GM18868 (cell line): Measurements from ENCODE around the gene IGSF11.
"Not testable (repeated sequence)": the region's sequence is repeated elsewhere in the genome, so short reads cannot be mapped to it uniquely, and the experiment has no call there.

ENCODE experiments used
- ATAC-seq: cut with Tn5 transposase; IDR thresholded peaks from one replicate; pipeline ENCODE4 v1.9.1; 2021; ENCODE audit warnings: mild to moderate bottlenecking, moderate library complexity; ENCODE audit not compliant: unreplicated experiment

IGSF11 gene

GRCh38 chr3:119034256-119035013, at the start of gene IGSF11:
TSS of gene IGSF11 (minus strand) at chr3:119034846. CDS start at chr3:119034582, 264 bp downstream.
- peak; percentile 96 for ATAC-seq

- ATAC-seq = no peak
Measured at GRCh38 chr3:119080364-119080763, 45.7 kb upstream of the IGSF11 start.

- ATAC-seq = no peak
Measured at GRCh38 chr3:119073258-119074001, 38.8 kb upstream of the IGSF11 start.

DNA sequence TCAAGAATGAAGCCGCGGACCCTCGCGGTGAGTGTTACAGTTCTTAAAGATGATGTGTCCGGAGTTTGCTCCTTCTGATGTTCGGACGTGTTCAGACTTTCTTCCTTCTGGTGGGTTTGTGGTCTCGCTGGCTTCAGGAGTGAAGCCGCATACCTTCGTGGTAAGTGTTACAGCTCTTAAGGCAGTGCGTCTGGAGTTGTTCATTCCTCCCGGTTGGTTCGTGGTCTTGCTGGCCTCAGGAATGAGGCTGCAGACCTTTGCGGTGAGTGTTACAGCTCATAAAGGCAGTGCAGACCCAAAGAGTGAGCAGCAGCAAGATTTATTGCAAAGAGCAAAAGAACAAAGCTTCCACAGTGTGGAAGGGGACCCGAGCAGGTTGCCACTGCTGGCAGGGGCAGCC, 37.8 kb upstream of the IGSF11 start:
- ATAC-seq = not testable (repeated sequence)

GRCh38 chr3:119069725-119070124, 35.1 kb upstream of the IGSF11 start:
- ATAC-seq = no peak

DNA sequence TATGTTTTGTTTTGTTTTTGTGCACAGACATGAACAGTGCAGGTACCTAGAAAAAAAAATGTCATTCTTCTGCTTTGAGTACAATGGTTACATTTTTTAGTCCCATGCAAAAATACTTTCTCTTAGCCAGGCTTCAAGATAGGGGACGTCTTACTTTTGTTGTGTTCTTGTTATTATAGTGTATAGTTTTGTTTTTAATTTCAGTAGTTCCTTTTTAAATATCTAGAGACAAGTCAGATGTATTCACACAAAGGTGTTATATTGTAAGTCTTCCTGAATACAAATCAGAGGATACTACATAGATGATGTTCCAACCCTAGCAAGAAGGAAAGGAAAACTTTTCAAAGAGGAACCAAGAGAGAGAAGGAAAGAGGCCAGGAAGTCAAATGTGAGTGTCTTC, 28.8 kb upstream of the IGSF11 start:
- ATAC-seq = no peak

DNA sequence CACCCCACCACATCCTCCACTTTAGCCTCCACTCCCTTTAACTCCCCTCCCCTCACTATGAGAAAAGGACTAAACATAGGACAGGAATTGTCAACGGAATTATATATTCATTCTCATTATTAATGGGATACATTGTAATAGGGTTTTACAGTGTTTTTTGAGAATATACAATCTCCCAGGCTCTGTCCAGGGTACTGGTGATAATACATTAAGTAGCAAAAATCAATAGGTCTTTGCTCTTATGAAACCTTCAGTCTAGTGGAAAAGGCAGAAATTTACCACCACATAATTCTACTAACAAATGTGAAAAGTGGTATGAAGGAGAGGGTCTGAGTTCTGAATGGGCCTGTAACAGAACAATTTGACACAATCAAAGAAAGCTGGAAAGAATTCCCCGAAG, 28.2 kb upstream of the IGSF11 start:
- ATAC-seq = no peak

DNA sequence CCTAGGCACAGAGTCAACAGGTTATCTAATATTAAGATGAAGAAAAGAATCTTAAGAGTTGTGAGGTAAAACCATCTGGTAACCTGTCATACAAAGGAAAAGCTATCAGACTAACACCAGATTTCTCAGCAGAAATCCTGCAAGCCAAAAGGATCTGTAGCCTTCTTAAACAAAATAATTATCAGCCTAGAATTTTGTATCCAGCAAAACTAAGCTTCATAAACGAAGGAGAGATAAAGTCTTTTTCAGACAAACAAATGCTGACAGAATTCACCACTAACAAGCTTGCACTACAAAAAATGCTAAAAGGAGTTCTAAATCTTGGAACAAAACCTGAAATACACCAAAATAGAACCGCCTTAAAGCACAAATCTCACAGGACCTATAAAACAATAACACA, 9.9 kb upstream of the IGSF11 start:
- no peak for ATAC-seq

DNA sequence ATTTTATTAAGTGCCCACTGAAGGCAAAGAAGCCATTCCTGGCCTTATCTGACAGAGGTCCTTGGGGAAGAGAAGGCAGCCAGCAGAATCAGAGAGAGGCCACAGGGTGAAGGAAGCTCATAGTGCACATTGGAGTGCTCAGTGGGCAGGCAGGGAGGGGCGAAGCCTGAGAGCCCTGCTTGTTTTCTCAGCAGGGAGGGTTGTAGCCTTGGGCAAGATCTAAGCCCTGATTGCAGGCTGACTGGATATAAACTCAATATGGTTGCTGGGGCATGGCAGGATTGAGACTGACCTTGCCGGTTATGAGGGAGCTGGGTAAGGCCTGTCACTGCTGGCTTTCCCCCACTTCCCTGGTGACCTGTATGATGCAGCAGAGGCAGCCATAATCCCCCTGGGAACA, 7.5 kb upstream of the IGSF11 start:
- no peak for ATAC-seq

DNA sequence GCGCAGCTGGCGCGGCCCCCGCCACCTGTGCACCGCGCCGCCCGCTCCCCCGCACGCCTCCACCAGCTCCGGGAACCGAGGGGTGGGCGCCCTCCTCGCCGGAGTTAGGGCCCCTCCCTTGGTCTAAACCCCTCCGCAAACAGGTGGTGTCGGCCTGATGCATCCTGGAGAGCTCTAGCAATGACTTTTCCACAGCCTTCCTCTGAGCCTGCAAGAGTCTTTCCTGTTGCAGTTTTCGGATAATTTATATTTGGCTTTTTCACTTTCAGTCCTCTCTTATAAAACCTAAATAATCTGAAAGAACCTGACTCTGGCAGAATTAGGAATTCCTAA, 334 bp upstream of the IGSF11 start:
- no peak for ATAC-seq

GRCh38 chr3:119033393-119034255, 1.0 kb downstream of the IGSF11 start:
- ATAC-seq = no peak

GRCh38 chr3:119025171-119025795, 9.4 kb downstream of the IGSF11 start:
- ATAC-seq = no peak

DNA sequence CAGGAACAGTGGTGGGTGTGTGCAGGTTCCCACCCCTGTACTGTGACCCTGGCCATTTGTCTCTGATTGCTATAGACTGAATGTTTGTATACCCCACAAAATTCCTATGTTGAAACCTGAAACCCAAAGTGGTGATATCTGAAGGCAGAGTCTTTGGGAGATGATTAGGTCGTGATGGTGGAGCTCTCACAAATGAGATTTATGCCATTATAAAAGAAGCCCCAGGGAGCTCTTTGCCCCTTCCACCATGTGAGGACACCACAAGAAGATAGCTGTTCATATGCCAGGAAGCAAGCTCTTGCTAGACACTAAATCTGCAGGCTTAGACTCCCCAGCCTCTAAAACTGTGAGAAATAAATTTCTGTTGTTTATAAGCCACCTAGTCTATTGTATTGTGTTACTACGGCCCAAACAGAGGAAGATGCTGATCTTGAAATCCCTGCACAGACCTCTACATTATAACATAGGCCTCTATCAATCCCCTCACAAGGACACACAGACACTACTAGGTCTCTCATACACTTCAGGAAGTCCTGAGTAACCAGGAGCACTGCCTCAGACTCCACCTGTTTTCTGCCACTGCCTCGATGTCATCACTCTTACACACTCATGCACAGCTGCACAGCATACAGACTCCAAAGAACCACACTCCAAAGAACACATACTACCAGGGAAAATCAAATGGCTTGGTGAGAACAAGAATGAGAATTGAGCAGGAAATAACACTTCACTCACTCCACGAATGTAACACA, 14.7 kb downstream of the IGSF11 start:
- ATAC-seq = no peak

DNA sequence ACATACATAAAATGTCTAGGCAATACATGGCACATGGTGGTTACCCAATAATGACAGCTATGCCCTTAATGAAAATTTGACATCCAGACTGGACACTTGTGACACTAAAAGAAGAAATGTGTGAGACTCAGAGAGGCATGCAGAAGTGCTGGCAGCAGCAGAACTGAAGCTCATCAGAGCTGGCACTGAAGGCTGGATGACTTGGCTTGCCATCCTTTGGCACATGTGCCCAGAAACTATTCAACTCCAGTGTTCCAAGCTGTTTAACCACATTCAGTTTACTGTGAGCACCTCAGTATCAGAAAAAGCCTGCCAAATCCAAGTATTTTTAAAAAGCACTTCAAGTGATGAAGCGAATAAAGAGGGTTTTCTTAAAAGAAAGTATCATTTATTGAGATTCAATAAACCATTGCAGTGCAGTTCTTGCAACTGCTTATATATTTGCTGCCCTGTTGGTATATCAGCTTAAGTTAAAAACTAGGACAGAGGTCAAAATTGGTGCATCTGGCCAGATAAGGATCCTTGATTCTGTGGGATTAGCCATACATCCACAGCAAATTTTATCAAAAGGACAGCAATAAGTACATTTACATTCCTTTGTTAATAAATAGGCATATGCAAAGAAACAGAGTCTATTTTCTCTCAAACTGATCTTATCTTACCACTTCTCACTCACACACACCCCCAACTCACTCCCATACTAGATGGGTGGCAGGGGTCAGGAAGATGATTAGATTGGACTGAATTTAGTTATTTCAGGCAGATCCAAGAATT, 15.8 kb downstream of the IGSF11 start:
- no peak for ATAC-seq

DNA sequence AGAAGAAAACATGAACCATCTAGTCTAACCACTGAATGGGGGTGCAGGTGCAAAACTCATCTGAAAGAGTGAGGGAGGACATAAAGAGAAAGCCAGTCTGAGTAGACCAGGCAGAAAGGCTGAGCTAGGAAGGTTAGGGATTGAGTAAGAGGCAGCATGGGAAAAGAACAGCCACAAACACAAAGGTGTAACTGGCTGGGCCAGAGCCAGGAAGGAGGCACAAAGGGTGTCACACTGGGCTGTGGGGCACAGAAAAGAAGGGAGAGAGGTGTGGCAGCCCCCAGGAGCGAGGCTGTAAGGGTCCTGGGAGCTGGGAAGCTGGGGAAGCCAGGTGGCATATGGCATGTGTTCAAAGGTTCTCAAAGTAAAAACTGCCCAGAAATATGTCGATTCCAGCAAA, 18.7 kb downstream of the IGSF11 start:
- no peak for ATAC-seq

- ATAC-seq = no peak
Measured at GRCh38 chr3:119013951-119014350, 20.7 kb downstream of the IGSF11 start.

GRCh38 chr3:119011528-119011927, 23.1 kb downstream of the IGSF11 start:
- ATAC-seq = no peak

- ATAC-seq = no peak
Measured at GRCh38 chr3:118997190-118997589, 37.5 kb downstream of the IGSF11 start.

DNA sequence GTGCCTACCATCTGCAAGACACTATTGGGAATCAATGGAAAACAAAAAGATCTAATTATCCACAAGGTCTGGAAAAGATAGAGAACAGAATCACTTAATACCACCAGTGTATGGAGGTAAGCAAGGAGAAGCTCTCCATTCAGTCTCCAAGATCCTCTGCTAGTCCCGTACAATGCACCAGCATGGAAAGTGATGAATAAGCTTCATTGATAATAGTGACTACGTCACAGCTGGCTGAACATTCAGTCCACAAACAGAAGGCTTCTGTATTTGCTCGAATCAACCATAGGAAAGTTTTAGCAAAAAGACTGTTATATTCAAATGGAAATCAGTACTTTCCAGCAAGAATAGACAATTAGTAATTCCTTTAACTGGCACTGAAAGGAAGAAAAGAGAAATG, 42.9 kb downstream of the IGSF11 start:
- no peak for ATAC-seq
